Measurements from ENCODE around the gene WBP4.

The WBP4 gene

DNA sequence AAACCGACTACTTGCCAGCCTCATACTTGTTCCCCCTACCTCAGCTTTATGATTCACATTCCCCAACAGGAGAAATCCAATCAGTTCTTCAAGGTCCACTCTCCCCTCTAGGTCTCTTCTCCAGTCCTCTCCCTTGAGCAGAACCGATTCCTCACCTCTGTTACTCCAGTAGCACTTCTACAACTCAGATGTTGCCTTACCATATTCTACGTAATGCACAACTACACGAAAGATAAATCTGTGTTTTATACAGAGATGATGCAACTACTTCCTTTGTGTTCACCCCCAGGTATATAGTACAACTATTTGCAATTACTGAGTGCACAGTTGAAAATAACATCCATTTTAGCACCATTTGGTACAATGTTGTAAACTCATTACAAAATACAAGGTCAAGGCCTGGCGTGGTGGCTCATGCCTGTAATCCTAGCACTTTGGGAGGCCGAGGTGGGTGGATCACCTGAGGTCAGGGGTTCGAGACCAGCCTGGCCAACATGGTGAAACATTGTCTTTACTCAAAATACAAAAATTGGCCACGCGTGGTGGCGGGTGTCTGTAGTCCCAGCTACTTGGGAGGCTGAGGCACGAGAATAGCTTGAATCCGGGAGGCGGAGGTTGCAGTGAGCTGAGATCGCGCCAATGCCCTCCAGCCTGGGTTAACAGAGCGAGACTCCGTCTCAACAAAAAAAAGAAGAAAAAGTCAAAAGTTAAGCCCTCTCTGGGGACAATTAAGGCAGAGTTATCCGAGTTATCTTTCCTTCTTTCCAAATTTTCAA, 2.8 kb upstream of the WBP4 start:
- H3K4me3 ChIP-seq (ENCODE audit: low read depth, low read length), result peak overlapping the region; percentile 90

DNA sequence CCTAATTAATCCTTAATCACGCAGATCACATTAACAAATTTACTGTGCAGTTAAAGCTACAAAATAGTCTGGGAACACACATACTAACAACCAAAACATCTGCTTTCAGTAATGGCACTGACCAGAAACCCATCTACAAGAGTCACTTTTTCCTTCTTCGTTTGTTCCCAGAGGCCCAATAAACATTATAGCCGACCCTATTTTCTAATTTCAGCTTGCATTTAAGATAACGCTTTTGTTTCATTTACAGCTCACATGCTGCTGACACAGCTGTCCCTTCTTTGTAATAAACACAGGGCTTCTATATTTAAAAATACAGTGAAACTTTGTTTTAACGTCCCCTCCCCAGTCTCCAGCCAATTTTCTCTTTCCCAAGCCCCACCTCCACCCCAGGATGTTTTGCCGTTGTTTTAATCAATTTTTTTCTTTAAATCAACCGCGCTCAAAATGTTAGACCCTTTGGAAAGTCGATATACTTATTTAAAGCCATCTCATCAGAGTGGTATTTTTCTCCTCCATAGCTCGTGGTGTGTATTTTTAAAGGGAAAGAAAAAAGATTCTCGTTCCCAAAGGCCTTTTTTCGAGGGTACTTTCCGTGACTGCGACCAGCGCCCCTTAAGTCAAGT, 1.7 kb upstream of the WBP4 start:
- H3K4me3 ChIP-seq (ENCODE audit: low read depth, low read length), result peak overlapping the region; percentile 90
- TF ChIP-seq, protein P1, sequence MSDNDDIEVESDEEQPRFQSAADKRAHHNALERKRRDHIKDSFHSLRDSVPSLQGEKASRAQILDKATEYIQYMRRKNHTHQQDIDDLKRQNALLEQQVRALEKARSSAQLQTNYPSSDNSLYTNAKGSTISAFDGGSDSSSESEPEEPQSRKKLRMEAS (IDR thresholded peaks at IDR 0.05; ENCODE audit: low read depth, low read length), result 0 out of 2 replicates have a peak, but pooled peaks have one; percentile 44
- TF ChIP-seq MYC (IDR thresholded peaks at IDR 0.05; ENCODE audit: low read depth, low read length) (0 out of 2 replicates have a peak, but pooled peaks have one; percentile 10), POLR2A (IDR thresholded peaks at IDR 0.05; ENCODE audit: extremely low read depth, insufficient read length) (no peak)
- DNase-seq (ENCODE audit: low read depth), result no peak

More for the DNA sequence above, 2.8 kb upstream of the WBP4 start:
- DNase-seq (ENCODE audit: low read depth), result no peak
- TF ChIP-seq, protein P1 (IDR thresholded peaks at IDR 0.05; ENCODE audit: low read depth, low read length), result no peak
- no peak for TF ChIP-seq POLR2A (IDR thresholded peaks at IDR 0.05; ENCODE audit: extremely low read depth, insufficient read length)
- no peak for TF ChIP-seq MYC (IDR thresholded peaks at IDR 0.05; ENCODE audit: low read depth, low read length)
- TF ChIP-seq, protein P2, sequence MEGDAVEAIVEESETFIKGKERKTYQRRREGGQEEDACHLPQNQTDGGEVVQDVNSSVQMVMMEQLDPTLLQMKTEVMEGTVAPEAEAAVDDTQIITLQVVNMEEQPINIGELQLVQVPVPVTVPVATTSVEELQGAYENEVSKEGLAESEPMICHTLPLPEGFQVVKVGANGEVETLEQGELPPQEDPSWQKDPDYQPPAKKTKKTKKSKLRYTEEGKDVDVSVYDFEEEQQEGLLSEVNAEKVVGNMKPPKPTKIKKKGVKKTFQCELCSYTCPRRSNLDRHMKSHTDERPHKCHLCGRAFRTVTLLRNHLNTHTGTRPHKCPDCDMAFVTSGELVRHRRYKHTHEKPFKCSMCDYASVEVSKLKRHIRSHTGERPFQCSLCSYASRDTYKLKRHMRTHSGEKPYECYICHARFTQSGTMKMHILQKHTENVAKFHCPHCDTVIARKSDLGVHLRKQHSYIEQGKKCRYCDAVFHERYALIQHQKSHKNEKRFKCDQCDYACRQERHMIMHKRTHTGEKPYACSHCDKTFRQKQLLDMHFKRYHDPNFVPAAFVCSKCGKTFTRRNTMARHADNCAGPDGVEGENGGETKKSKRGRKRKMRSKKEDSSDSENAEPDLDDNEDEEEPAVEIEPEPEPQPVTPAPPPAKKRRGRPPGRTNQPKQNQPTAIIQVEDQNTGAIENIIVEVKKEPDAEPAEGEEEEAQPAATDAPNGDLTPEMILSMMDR (IDR thresholded peaks at IDR 0.05; ENCODE audit: low read depth, low read length), result no peak

DNA sequence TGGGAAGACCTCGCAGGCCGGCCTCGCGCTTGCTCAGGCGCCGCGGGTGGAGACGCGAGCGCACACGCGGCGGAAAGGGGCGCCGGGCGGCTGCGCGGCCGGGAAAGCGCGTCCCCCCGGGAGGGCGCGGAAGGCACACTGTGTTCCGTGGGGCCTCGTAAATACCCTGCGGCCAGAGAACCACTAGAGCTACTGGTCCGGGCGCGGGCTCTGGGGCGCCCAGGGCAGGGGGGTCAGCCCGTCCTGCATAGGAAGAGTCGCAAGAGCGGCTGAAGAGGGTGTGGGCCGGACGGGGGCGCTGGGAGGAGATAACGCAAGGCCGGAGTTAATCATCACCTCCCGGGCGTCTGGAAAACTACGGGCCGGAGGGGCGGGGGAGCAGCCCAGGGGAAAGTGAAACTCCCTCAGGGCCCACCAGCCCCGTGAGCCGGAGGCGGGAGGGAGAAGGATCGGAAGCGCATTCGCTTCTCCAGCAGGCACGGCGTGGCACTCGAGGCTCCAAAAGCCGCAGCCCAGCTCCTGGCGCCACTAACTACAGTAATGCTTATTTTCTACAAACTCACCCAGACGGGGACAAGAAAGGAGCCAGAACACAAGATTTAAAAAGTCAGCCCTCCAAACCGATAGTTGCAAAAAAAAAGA, 1.1 kb upstream of the WBP4 start:
- peak overlapping the region; percentile 90 for H3K4me3 ChIP-seq (ENCODE audit: low read depth, low read length)
- TF ChIP-seq, protein P1 (IDR thresholded peaks at IDR 0.05; ENCODE audit: low read depth, low read length), result peak; percentile 77
- TF ChIP-seq, protein P2 (IDR thresholded peaks at IDR 0.05; ENCODE audit: low read depth, low read length), result peak; percentile 34
- TF ChIP-seq POLR2A (IDR thresholded peaks at IDR 0.05; ENCODE audit: extremely low read depth, insufficient read length), result peak; percentile 68
- no peak; the same call in none of the 2 replicates for TF ChIP-seq MYC (IDR thresholded peaks at IDR 0.05; ENCODE audit: low read depth, low read length)

DNA sequence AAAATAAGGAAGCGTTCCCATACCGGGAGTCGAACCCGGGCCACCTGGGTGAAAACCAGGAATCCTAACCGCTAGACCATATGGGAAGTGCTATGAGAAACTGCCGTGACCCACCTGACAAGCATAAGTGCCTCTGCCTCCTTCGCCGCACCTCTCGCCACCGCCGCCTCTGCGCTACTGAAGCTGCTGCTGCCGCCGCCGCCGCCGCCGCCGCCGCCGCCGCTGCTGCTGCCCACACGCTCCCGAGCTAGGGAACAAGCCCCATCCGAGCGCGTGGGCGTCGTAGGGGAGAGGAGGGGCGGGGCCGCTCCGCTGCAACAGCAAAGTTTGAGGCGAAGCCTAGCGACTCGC, 610 bp upstream of the WBP4 start:
- peak overlapping the region; percentile 90 for H3K4me3 ChIP-seq (ENCODE audit: low read depth, low read length)
- peak; percentile 93 for DNase-seq (ENCODE audit: low read depth)
- TF ChIP-seq MYC (IDR thresholded peaks at IDR 0.05; ENCODE audit: low read depth, low read length), result peak; percentile 79
- TF ChIP-seq, protein P1 (IDR thresholded peaks at IDR 0.05; ENCODE audit: low read depth, low read length), result no peak
- TF ChIP-seq, protein P2 (IDR thresholded peaks at IDR 0.05; ENCODE audit: low read depth, low read length), result no peak
- TF ChIP-seq POLR2A (IDR thresholded peaks at IDR 0.05; ENCODE audit: extremely low read depth, insufficient read length), result no peak

More for the DNA sequence above, 1.1 kb upstream of the WBP4 start:
- peak; percentile 98 for DNase-seq (ENCODE audit: low read depth)

DNA sequence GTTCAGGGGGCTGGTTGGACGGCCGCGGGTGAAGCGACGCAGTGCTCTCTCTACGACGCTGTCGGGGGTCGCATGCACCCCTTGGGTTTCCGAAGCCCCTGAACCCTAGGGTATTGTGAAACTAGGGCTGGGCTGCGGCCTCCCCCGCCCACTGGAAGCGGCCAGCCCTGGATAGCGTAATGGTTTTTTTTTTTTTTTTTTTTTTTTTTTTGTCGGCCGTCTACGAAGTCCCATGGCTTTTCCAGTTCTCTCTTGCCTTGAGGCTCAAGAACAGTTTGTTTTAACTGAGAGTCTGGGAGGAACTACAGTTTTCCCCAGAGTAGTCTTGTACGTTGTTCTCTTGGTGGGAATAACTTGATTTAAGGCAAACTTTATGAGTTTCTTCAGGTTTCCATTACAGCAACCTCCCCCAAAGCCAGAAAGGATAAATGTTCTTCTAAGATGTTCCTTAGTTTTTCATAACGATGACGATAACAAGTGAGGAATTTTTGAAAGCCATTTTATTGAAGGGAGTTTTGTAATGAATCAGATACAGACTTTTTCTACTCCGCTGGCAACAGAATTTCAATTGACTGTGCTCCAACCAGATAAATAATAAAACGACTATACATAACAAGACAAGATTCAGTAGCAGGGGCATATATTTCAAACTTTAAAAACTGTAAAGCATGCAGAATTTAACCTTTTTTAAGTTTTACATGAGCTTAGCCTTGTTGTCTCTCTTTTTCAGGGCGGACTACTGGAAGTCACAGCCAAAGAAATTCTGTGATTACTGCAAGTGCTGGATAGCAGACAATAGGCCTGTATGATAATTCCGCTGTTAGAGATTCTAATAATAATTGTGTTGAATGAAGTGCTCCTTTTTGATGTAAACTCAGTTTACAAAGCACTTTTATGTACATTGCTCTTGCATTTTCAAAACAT, 867 bp downstream of the WBP4 start:
- TF ChIP-seq MYC (IDR thresholded peaks at IDR 0.05; ENCODE audit: low read depth, low read length), result peak; percentile 4; the same call in 1 of the 2 replicates
- TF ChIP-seq, protein P1 (IDR thresholded peaks at IDR 0.05; ENCODE audit: low read depth, low read length), result no peak
- peak; percentile 15 for DNase-seq (ENCODE audit: low read depth)
- H3K4me3 ChIP-seq (ENCODE audit: low read depth, low read length), result peak overlapping the region; percentile 90

DNA sequence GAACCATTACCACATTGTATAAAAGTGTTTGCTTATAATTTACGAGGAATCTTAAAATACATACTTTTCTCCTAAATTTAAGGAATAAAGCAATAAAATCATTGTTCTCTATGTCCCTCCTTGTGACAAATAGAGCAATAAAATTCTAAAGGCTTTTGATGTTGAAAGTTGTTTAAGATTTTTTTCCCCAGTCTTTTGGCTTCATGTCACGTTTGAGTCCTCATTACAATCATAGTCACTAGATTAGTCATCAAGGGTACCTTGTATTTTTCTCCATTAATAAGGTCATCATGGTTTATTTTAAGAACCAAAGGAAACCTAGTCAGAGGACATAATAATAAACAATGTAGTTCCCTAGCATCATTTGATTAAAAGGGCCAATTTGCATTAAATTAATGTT, 3.2 kb downstream of the WBP4 start:
- no peak overlapping the region for H3K4me3 ChIP-seq (ENCODE audit: low read depth, low read length)
- TF ChIP-seq POLR2A (IDR thresholded peaks at IDR 0.05; ENCODE audit: extremely low read depth, insufficient read length) (no peak), MYC (IDR thresholded peaks at IDR 0.05; ENCODE audit: low read depth, low read length) (no peak)
- TF ChIP-seq, protein P1 (IDR thresholded peaks at IDR 0.05; ENCODE audit: low read depth, low read length), result no peak
- TF ChIP-seq, protein P2 (IDR thresholded peaks at IDR 0.05; ENCODE audit: low read depth, low read length), result no peak
- DNase-seq (ENCODE audit: low read depth), result no peak
